Middle frontal gyrus (tissue), 1 donor: ENCODE results near the gene BCL7A.
"Not testable (repeated sequence)": the region's sequence is repeated elsewhere in the genome, so short reads cannot be mapped to it uniquely, and the experiment has no call there.

Experiments
- DNase-seq: peaks from one replicate; pipeline ENCODE4 v3.0.0-alpha.2; 2015; ENCODE audit warnings: low spot score; ENCODE audit errors: extremely low spot score

BCL7A gene

DNA sequence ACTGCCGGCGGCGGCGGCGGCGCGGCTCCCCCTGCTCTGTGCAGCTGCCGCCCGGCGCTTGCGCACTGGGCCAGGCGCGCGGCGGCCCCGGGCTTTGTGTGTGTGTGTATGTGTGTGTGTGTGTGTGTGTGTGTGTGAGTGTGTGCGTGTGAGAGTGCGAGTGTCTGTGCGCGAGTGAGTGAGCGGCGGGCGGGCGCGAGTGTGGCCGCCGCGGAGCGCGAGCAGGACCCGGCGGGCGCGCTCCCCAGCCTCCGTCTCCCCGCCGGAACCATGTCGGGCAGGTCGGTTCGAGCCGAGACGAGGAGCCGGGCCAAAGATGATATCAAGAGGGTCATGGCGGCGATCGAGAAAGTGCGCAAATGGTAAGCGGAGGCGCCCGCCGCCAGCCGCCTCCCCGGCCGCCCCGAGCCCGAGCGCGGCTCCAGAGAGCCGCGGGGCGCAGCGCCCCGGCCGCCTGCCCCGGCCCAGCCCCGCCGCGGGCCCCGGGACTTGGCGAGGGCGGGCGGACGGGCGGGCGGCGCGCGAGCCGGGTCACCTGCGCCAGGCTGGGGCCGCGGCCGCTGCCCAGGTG is at the start of gene BCL7A:
Gene BCL7A (plus strand): TSS at position 63 of the 571 bp plus-strand sequence. CDS start 208 bp downstream, at position 271.
- peak; percentile 24 for DNase-seq

DNA sequence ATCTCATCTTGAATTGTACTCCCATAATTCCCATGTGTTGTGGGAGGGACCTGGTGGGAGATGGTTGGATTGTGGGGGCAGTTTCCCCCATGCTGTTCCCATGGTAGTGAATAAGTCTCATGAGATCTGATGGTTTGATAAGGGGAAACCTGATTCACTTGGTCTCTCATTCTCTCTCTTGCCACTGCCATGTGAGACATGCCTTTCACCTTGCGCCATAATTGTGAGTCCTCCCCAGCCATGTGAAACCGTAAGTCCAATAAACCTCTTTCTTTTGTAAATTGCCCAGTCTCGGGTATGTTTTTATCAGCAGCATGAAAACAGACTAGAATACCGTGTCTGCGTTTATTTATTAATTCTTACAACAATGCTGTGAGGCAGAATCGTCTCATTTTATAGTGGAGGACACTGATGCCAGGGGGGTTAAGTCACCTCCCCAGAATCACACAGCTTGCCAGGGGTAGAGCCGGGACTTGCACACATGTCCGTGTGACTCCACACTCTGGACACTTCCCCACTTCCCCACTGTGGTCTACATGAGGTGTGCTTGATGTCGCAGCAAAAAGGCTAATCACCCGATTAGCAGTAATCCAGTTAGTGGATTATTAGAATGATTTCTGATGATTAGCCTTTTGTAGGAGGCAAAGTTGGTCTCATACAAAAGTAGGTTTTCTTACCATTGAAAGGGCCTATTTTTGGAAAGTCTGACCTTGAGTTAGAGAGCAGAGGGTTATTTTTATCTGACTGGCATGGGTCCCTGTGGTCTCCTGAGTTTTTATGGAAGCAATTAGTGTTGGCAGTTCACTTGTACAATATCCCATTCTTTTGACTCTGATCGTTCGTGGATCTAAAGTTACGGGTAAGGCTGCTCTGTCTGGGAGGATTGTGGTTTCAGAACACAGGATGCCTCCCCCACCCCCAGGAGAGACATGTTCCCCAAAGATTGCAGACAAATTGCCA is 47.4 kb upstream of the BCL7A start:
- DNase-seq, result no peak

DNA sequence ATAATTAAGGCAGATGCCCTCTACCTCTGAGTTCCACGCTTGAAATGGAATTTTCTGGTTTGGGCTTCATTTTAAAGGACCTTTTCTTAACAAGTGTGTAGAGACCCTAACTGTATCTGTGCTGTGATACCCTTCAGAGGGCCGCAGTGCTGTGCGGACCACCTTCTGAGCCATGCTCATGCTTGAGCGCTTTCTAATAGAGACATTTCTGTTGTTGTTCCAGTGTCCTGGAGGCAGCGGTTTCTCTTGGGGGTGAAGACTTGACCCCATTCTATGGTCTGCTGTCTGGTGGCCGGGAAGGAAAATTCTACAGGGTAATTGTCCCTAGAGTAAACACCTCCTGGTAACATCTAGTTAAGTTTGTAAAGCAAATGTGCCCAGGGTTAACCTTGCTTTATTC is 46.7 kb upstream of the BCL7A start:
- no peak for DNase-seq

DNA sequence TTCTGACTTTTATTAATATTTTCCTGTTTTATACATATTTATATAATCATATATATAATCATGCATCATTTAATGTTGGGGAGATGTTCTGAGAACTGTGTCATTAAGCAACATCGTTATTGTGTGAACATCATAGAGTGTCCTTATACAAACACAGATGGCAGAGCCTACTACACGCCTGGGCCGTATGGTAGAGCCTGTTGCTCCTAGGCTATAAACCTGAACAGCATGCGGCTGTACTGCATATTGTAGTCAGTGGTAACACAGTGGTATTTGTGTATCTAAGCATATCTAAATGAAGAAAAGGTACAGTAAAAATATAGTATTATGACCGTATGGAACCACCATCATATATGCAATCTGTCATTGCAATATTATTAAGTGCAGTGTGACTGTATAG is 44.7 kb upstream of the BCL7A start:
- DNase-seq, result no peak

DNA sequence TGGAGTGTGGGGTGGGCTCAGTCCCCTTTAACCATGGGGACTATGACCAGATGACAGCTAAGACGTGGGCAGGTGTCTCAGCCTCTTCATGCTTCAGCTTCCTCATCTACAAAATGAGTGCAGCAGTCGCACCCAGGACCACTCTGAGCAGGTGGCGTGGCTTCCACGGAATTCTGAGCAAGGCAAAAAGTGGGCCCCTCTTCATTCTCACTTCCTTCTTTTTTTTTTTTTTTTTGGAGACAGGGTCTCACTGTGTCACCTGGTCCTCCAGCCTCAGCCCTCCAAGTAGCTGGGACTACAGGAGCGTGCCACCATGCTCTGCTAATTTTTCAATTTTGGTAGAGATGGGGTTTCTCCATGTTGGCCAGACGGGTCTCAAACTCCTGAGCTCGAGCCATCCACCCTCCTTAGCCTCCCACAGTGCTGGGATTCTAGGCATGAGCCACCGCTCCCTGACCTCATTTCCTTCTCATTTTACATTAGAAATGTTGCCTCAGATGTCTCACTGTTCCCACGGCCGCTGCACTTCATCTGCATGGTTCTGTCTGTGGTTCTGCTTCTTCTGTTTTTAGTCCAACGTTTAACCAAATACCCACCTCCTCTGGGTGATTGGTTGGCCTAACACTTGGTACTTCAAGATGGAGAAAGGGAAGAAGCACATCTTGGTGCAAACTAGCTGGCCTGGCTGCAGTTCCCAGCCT is 41.3 kb upstream of the BCL7A start:
- DNase-seq, result no peak

DNA sequence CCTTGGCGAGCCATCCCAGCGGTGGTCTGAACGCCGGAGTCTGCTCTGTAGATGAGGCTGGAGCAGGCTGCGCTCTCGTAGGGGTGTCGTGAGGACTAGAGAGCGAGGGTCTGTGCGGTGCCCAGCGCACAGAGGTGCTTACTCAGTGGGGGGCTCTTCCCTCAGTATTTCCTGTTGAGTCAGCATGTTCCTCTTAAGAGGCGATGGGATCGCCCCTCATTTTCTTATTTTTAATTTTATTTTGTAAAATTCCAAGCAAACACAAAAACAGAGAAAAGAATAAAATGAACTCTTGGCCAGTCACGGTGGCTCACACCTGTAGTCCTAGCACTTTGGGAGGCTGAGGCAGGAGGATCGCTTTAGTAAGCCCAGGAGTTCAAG is 40.8 kb upstream of the BCL7A start:
- DNase-seq, result no peak

DNA sequence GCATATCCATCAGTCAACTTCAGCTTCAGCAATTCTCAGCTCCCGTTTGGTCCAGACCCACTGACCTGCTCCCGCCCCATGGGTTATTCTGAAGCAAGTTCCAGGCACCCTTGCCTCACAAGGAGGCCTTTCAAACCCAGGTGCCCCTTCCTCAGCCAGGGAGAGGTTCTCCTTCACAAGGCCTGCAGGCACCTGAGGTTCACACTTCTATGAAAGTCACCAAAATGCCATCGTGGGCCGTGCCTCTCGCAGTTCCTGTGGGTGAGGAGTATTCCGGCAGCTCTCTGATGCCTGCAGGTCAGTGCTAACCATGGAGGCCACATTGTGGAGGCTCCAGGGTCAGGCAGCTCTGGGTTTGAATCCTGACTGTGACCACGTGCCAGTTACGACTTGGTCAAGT is 40.2 kb upstream of the BCL7A start:
- no peak for DNase-seq

DNA sequence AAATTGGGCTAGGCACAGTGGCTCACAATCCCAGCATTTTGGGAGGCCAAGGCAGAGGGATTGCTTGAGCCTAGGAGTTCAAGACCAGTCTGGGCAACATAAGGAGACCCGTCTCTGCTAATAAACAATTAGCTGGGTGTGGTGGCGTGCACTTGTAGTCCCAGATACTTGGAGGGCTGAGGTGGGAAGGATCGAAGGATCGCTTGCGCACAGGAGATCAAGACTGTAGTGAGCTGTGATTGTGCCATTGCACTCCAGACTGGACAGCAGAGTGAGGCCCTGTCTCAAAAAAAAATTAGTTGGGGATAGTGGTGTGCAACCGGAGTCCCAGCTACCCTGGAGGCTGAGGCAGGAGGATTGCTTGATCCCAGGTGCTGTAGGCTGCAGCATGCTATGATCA is 38.7 kb upstream of the BCL7A start:
- DNase-seq, result no peak

DNA sequence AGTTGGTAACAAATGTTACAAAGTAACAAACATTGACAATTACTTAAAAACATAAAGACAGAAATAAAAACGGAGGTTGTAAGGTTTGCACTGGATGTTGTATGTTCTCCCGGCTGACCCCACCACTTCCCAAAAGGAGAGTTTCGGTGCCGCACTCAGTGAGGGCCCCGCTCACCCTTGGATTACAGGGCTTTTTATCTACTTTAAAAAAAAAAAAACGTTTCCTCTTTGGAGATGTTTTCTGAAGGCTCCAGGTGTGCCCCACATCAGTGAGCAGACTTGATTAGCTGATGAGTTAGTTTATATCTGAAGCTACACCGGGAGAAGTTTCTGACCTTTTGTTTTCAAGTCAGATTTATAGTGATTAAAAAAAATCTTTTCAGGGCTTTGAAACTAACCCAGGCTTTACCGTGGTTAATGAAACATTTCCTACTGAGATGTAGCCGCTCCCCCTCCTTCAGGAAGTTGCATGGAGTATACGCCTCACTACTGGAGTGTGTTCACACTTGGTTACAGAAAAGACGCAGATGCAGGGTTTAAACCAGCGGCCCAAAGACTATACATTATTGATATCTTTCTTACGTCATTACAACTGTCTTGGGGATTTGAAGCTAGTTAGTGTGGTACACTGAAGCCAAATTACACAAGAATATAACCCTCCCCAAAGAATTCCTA is 38.0 kb upstream of the BCL7A start:
- DNase-seq, result no peak

DNA sequence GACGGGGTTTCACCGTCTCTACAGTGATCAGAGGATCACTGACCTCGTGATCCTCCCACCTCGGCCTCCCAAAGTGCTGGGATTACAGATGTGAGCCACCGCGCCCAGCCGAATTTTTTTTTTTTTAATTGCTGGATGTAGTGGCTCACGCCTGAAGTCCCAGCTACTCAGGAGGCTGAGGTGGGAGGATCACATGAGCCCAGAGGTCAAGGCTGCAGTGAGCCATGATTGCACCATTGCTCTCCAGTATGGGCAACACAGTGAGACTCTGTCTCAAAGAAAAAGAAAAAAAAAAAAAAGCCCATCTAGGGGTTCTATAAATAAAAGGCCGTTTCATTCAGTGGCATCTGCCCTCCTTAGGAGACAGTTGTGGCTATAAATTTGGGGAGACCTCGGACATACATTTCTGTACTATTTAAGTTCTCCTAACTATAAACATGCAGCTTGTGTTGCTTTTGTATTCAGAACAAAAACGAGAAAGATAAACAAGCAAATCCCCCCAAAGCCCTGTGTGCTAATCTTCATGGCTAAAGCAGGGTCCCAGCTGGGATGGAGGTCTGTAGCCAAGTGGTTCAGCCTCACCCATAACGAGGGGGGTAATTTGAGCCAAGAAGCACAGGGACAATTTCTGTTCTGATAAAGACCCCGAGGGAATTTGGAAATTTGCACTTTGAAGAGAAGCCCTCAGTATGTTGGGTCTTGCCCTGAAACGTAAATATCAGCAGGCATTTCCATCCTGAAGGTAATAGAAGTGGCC is 35.0 kb upstream of the BCL7A start:
- DNase-seq, result no peak

DNA sequence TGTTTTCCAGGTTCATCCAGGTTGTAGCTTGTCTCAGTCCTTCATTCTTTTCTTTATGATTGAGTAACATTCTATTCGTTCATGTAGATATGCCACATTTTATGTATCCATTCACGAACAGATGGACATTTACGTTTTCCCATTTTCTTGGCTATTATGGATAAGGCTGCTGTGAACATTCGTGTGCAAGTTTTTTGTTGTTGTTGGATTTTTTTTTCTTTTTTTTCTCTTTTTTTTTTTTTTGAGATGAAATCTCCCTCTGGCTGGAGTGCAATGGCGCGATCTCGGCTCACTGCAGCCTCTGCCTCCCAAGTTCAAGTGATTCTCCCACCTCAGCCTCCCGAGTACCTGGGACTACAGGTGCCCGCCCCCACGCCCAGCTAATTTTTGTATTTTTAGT is 33.2 kb upstream of the BCL7A start:
- DNase-seq, result not testable (repeated sequence)

DNA sequence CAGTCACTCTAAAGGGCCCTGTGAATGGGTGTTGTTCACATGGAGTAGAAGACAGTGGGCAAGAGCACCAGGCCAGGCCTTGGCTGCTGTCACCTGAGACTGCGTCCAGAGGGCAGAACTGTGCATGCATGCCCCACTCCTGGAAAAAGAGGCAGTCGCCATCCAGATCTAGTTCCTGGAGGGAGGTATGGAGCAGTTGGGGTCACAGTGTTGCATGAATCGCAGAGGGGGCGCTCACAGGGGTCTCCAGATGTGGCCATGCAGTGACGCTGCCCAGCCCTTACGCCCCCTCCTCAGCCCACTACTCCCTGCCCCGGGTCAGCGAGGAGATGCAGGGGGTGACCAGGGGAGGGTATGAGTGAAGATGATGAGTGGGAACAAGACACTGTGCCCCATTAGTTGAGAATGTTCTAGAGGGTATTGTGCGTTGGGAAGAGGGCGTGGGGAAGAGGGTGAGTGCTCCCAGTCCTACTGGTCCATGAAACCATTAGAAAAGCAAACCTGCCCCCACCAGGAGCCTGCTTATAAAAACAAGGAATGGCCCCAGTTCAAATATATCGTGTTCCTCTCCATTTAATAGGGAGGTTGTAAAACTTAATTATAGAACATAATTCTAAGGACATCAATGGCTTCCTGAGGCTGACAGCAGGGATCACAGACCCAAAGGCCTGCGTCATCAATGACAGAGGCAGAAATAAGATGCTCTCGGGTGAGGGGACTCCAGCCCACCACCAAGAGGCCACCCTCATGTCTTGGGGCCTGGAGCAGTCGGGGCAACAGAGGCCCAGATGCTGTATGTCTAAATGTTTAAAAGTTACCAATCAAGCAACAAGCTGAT is 32.2 kb upstream of the BCL7A start:
- DNase-seq, result no peak

DNA sequence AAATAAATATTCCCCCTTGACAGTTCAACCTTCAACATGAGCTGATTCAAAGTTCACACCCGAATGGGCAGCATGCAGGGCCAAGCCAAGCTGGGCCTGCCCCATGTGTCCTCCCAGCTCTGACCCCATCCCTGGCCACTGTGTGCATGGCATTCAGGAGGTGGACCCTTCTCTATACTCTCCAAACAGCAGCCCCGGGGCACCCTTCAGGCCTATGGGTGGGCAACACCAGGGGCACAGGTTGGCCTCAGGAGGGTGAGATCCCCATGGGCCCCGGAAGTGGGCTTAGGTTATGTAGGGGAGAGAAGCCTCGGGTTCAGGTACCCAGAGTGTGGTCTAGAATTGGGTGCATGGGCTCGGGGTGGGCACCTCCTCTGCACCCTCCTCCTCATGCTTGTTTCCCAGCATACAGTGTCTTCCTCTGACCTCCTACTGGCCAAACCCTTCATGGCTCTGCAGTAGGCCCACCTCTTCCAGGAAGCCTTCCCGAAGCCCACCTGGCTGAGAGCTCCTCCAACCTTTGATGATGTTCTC is 31.5 kb upstream of the BCL7A start:
- DNase-seq, result no peak

DNA sequence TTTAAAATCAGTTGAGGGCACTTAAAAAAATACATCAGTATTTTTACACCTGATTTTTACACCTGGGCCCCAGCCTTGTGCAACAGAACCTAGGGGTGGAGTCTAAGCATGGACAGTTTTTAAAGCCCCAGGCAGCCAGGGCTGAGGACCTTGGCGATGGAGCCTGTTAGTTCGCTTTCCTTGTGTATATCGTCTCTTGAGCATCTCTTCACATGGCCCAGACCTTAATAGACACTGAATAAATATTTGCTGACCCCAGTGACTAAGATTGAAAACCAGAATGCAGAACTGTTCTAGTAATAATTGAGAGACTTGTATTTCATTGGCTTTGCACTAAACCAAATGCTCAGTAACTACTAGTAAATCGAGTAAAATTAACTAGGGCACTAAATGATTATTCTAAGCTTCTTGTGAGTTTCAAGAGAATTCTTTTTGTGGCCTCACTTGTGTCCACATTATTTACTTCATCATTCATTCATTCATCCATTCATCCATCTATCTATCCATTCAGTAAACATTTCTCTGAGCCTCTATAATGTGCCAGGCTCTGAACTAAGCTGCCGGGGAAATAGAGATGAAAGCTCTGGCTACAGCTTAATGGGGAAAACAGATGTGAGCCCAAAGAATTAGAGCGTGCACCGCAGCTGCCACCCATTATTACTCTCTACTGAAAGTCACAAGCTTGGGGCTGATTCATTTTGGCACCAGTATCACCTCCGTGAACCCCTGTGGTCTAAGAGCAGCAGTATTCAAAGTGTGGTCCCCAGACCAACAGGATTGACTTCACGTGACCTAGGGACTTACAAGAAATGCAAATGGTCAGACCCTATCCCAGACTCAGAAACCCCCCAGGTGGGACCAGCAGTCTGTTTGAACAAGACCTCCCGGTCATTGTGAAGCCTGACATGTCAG is 30.7 kb upstream of the BCL7A start:
- DNase-seq, result no peak

DNA sequence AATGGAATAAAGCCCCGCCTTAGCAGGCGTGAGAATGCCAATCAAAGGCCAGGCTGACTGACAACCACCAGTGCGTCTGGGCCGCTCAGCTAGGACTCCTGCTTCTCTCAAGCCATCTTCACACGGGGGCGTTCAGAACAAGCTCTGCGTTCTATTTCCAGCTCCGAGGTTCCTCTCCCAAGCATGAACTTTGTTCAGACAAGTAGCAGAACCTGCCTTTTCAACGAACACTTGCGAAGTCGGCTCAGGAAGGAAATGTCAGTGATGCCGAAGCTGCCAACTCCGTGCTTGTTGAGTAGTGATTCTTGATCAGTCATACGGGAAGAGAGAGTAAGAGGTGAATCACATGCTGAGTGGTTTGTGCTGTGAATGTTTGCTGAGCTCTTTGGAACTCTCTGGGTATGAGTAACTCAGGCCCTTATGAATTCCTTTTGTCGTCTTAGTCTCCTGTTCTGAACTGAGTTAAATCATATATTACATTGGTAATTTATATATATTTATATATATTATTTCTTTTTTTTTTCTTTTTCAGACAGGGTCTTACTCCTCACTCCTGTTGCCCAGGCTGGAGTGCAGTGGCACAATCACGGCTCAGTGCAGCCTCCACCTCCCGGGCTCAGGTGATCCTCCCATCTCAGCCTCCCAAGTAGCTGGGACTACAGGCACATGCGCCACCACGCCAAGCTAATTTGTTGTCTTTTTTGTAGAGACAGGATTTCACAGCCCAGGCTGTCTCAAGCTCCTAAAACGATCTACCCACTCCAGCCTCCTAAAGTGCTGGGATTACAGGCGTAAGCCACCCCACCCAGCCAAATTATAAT is 29.4 kb upstream of the BCL7A start:
- no peak for DNase-seq

DNA sequence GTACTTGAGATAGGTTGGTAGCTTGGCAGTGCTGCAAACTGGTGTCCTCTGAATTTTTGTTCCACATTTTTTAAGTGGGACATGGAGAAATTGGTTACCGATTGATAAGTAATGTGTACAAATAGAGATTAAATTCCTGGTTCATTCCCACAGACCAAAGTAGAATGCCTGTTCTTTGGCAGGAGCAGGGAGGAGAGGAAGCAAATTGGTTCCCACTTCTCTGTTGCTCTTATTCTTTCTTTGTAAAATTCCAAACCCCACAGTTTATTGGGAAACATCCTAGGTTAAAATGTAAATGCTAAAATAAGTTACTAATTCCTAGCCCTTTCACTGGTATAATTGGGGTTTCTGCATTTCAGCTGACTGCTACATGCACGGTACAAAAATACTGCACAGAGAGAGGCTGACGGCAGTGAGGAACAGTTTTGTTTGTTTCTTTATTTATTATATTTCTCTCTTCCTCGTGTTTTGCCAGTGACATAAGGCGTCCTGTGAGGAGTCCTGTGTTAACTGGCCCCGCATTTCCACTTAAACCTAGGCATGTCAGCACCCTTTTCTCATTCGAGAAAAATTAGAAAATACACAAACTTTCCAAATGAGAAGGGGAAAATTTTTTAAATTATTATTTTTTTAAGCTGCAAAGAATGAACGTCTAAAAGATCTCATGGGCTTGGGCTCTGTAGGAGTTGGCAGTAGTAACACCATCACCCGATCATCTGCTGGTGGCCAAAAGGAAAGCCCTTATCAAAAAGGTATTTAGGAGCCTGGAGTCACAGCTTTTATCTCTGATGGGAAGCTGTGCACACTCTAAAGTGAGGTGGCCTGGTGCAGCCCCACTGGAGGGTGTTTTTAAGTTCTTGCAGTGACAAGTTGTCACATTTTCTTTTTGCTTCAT is 25.4 kb upstream of the BCL7A start:
- no peak for DNase-seq
